GM06990 (cell line): ENCODE results near the gene SLC38A10.

ENCODE experiments used
- DNase-seq: peaks from one replicate; pipeline ENCODE4 v3.0.0-alpha.2; 2011; ENCODE audit not compliant: insufficient read length; ENCODE audit errors: extremely low read depth
- H3K27me3 ChIP-seq: replicated peaks from 2 replicates; pipeline ENCODE4 v1.6.0; 2011; ENCODE audit warnings: low read length; ENCODE audit not compliant: control insufficient read depth, insufficient read depth
- H3K36me3 ChIP-seq: 2 replicates; pipeline ENCODE4 v1.5.1; 2011; ENCODE audit warnings: low read length; ENCODE audit not compliant: control insufficient read depth, insufficient read depth
- H3K4me3 ChIP-seq: replicated peaks from 2 replicates; pipeline ENCODE4 v1.5.1; 2011; ENCODE audit warnings: low read depth, mild to moderate bottlenecking, control low read depth, low read length
- TF ChIP-seq, protein P1 (sequence below): IDR thresholded peaks from 2 replicates; pipeline ENCODE4 v1.5.1; 2011; ENCODE audit warnings: low read length, control low read depth, mild to moderate bottlenecking, inconsistent platforms; ENCODE audit not compliant: insufficient read depth, poor library complexity, severe bottlenecking

SLC38A10 gene

GRCh38 chr17:81323411-81323868 lies 28.3 kb upstream of the SLC38A10 start:
- Histone ChIP-seq H3K27me3 (no peaks in the 10 kb centered on the region; the same call in 1 of the 2 replicates), H3K36me3 (no peaks in the 10 kb centered on the region), H3K4me3 (no peak overlapping the region)
- DNase-seq: no peak
- TF ChIP-seq, protein P1, sequence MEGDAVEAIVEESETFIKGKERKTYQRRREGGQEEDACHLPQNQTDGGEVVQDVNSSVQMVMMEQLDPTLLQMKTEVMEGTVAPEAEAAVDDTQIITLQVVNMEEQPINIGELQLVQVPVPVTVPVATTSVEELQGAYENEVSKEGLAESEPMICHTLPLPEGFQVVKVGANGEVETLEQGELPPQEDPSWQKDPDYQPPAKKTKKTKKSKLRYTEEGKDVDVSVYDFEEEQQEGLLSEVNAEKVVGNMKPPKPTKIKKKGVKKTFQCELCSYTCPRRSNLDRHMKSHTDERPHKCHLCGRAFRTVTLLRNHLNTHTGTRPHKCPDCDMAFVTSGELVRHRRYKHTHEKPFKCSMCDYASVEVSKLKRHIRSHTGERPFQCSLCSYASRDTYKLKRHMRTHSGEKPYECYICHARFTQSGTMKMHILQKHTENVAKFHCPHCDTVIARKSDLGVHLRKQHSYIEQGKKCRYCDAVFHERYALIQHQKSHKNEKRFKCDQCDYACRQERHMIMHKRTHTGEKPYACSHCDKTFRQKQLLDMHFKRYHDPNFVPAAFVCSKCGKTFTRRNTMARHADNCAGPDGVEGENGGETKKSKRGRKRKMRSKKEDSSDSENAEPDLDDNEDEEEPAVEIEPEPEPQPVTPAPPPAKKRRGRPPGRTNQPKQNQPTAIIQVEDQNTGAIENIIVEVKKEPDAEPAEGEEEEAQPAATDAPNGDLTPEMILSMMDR: no peak

GRCh38 chr17:81323083-81323369 lies 27.9 kb upstream of the SLC38A10 start:
- no peak overlapping the region for H3K4me3 ChIP-seq
- H3K36me3 ChIP-seq: no peaks in the 10 kb centered on the region
- H3K27me3 ChIP-seq: no peaks in the 10 kb centered on the region; the same call in 1 of the 2 replicates
- TF ChIP-seq, protein P1: no peak
- no peak for DNase-seq

DNA sequence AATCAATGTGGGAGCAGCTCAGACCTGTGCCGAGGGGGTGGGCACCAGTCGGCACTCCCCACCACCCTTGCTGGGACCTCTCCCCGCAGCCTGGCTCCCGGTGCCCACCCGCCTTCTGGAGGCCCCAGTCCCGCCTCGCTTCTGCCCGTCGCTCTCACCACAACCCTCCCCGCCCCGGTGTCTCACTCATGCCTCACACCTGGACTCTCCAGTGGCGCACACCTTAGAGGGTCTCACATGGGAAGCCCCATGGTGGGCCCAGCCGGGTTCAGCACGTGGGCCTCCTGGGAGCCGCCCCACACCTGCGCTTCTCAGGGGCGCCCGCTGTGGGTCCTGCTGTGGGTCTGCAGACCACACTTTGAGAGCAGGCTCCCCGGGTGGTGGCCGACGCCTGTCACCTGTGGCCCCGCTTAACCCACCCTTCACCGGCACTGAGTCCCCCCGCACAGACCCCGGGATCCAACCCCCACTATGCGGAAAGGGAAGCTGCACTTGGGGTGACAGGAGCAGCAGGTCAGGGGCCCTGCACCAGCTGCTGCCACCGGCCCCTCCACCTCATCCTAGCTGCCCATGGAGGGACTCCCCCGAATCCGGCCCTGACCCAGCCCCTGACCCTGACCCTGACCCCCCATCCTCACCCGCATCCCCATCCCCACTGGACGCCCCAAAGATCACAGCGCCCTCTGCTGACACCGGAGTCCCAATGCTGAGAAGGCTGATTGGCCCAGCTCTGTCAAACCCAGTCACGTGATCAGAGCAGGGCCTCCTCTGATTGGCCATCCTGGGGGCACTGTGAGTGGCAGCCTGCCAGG lies 27.4 kb upstream of the SLC38A10 start:
- DNase-seq: no peak
- TF ChIP-seq, protein P1: peak; percentile 58
- Histone ChIP-seq H3K27me3 (no peaks in the 10 kb centered on the region; the same call in 1 of the 2 replicates), H3K4me3 (no peak overlapping the region), H3K36me3 (no peaks in the 10 kb centered on the region)

DNA sequence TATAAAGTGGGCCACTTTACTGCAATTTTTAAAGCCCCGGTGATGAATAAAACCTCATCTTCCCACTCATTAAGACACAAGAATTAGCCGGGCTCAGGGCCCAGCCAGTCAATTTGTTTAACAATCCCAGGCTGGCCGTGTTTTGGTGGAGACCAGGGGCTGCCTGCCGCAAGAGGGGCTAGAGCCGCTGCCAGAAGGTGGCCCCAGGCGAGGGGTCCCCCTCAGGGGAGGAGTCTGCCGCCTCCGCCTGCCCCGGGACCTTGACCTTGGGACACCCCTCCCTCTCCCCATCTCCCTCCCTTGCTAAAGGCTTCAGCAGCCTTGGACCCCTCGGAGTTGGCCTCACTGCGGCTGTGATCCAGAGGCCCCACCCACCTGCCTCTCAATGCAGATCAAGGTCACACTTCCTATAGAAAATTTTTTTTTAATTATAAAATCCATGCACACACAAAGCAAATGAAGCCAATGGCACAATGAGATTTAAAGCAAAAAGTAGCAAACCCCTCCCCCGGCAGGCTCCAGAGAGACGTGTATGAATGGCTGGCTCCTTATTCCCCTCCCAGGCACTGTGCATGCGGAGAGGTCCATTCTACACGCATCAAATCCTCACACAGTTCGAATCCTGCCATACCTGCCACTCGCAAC lies 23.0 kb upstream of the SLC38A10 start:
- no peak for DNase-seq
- TF ChIP-seq, protein P1: no peak
- Histone ChIP-seq H3K27me3 (peaks cover 1% of the 10 kb centered on the region; the same call in 1 of the 2 replicates), H3K4me3 (no peak overlapping the region), H3K36me3 (no peaks in the 10 kb centered on the region)

DNA sequence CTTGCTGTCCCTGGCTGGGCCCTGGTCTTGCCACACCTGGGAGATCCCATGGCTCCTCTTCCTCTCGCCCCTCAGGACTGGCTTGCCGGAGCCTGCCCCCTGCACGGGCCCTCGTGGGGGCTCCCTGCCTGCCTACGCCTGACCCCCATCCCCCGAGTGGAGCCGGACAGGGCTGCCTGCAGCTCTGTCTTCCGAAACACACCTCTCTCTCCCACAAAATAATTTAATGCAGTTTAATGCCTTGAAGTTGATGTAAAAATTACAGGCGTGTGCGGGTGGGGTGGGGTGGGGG lies 22.4 kb upstream of the SLC38A10 start:
- H3K4me3 ChIP-seq: no peak overlapping the region

More for the DNA sequence above, 22.4 kb upstream of the SLC38A10 start:
- Histone ChIP-seq H3K27me3 (peaks cover 1% of the 10 kb centered on the region; the same call in 1 of the 2 replicates), H3K36me3 (no peaks in the 10 kb centered on the region)
- DNase-seq: no peak
- TF ChIP-seq, protein P1: no peak
